IPS-20b (cell line): ENCODE results near the gene ADRM1.

Source experiments
- H3K27ac ChIP-seq: one replicate; pipeline ENCODE4 v1.5.1; 2013; ENCODE audit warnings: low read length
- H3K27me3 ChIP-seq: 2 replicates; pipeline ENCODE4 v1.6.1; 2013; ENCODE audit warnings: mild to moderate bottlenecking, low read length, inconsistent platforms; ENCODE audit not compliant: insufficient read depth
- H3K36me3 ChIP-seq: 2 replicates; pipeline ENCODE4 v1.6.1; 2013; ENCODE audit warnings: low read depth, mild to moderate bottlenecking, inconsistent platforms, low read length, moderate library complexity; ENCODE audit not compliant: insufficient read depth
- H3K4me1 ChIP-seq: 2 replicates; pipeline ENCODE4 v1.6.1; 2013; ENCODE audit warnings: mild to moderate bottlenecking, control low read depth, inconsistent platforms, low read length, moderate library complexity; ENCODE audit not compliant: insufficient read depth
- H3K4me3 ChIP-seq: 2 replicates; pipeline ENCODE4 v1.5.1; 2013; ENCODE audit warnings: mild to moderate bottlenecking, low read length, inconsistent platforms
- H3K9ac ChIP-seq: 2 replicates; pipeline ENCODE4 v1.6.1; 2013; ENCODE audit warnings: low read depth, mild to moderate bottlenecking, inconsistent platforms, low read length, moderate library complexity
- H3K9me3 ChIP-seq: 2 replicates; pipeline ENCODE4 v1.6.1; 2013; ENCODE audit warnings: mild to moderate bottlenecking, low read depth, low read length, inconsistent platforms; ENCODE audit not compliant: insufficient read depth

The ADRM1 gene

GRCh38 chr20:62301111-62301668 is 1.6 kb upstream of the ADRM1 start:
- H3K27ac ChIP-seq = no peak overlapping the region
- no peaks in the 10 kb centered on the region for H3K27me3 ChIP-seq
- peaks cover 25% of the 10 kb centered on the region for H3K36me3 ChIP-seq
- H3K9me3 ChIP-seq = no peaks in the 10 kb centered on the region
- no peak overlapping the region for H3K4me3 ChIP-seq
- H3K4me1 ChIP-seq = 0 out of 2 replicates have a peak, but pooled peaks cover 3% of the 10 kb centered on the region
- H3K9ac ChIP-seq = no peak overlapping the region

DNA sequence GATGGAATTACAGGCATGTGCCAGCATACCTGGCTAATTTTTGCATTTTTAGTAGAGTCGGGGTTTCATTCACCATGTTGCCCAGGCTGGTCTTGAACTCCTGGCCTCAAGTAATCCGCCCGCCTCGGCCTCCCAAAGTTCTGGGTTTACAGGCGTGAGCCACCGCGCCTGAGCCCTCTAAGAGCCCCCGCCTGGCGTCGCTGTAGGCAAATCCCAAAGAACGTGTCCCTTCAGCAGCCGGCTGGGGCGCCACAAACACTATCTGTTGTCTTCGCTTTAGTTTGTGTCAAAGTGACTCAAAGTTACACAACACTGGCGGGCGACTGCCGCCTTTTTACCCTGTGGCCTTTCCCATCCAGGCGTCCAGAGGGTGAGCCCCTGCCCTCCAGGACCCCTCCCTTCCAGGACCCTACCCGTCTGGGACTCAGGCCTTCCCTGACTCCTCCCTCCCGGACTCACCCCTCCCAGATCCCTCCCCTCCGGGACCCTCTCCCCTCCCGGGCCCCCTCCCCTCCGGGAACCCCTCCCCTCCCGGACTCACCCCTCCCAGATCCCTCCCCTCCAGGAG is 940 bp upstream of the ADRM1 start:
- Histone ChIP-seq H3K27me3 (no peaks in the 10 kb centered on the region), H3K9me3 (no peaks in the 10 kb centered on the region), H3K4me1 (0 out of 2 replicates have a peak, but pooled peaks cover 3% of the 10 kb centered on the region), H3K27ac (no peak overlapping the region), H3K4me3 (peak overlapping the region; percentile 89; the same call in 1 of the 2 replicates), H3K9ac (peak overlapping the region; percentile 94; the same call in 1 of the 2 replicates), H3K36me3 (peaks cover 31% of the 10 kb centered on the region)

GRCh38 chr20:62303062-62303339 is 204 bp downstream of the ADRM1 start:
- Histone ChIP-seq H3K27ac (no peak overlapping the region), H3K36me3 (peaks cover 42% of the 10 kb centered on the region)

DNA sequence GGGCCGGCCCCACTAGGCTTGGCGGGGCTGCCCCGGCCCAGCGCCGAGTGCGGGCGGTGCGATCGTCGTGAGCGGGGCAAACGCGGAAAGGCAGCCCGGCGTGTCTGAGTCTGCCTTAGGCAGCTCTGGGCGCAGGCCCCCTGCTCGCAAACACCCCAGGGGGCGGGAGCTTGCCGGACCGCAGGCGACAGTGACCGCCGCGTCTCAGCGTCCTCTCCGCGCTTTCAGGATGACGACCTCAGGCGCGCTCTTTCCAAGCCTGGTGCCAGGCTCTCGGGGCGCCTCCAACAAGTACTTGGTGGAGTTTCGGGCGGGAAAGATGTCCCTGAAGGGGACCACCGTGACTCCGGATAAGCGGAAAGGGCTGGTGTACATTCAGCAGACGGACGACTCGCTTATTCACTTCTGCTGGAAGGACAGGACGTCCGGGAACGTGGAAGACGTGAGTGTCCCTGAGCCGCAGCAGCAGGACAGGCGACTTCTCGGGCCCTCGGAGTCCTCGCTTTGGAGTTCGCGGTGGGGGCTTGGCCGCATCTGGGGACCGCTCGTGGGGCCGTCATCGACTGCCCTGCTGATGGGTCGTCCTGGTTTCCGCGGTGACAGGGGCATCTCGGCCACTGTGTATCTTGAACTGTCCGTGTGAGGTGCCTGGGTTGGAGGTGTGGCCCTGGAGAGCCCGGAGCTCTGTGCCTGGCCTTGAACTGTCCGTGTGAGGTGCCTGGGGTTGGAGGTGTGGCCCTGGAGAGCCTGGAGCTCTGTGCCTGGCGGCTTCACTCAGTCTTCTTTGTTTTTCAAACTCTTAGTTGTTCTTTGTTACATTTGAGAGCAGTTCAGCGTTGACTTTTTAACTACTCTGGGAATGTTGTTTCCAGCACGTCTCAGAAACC is 786 bp downstream of the ADRM1 start:
- Histone ChIP-seq H3K9me3 (no peaks in the 10 kb centered on the region), H3K4me3 (peak overlapping the region; percentile 90), H3K4me1 (0 out of 2 replicates have a peak, but pooled peaks cover 3% of the 10 kb centered on the region), H3K27ac (no peak overlapping the region), H3K27me3 (no peaks in the 10 kb centered on the region), H3K9ac (peak overlapping the region; percentile 89), H3K36me3 (peaks cover 48% of the 10 kb centered on the region)

More at GRCh38 chr20:62303062-62303339, 204 bp downstream of the ADRM1 start:
- peak overlapping the region; percentile 89; the same call in 1 of the 2 replicates for H3K9ac ChIP-seq
- no peaks in the 10 kb centered on the region for H3K27me3 ChIP-seq
- peak overlapping the region; percentile 90; the same call in 1 of the 2 replicates for H3K4me3 ChIP-seq
- H3K4me1 ChIP-seq = 0 out of 2 replicates have a peak, but pooled peaks cover 3% of the 10 kb centered on the region
- H3K9me3 ChIP-seq = no peaks in the 10 kb centered on the region

DNA sequence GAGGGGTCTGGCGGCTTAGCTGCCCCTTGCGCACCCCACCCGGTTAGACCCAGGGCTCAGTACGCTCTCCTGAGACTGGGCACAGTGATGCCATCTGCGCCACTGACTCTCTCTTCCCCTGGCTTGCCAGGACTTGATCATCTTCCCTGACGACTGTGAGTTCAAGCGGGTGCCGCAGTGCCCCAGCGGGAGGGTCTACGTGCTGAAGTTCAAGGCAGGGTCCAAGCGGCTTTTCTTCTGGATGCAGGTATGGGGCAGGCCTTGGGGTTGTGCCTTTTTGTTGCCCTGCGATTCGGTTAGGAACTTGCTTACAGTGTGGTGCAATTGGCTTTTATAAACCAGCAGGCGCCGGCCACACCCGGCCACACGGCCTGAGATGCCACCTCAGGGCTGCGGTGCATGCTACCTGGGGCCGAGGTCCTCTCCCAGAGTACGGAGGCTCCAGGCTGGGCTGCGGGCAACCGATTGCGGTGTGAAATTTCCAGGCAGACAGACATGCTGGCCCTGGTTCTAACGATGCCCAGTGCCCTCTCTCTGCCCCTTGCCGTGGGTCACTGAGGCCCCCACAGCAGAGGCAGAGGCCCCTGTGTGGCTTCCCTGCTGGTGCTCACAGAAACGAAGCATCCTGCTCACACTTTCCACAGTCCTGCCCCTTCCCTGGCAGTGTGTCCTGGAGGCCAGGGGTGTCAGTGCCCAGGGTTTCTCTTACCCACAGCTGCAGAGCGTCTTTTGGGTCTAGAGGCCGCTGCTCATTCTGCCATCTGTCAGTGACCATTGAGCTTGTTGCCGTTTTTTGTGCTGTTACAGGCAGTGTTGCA is 1.7 kb downstream of the ADRM1 start:
- H3K4me3 ChIP-seq = peak overlapping the region; percentile 90
- peaks cover 56% of the 10 kb centered on the region for H3K36me3 ChIP-seq
- H3K27me3 ChIP-seq = no peaks in the 10 kb centered on the region
- H3K4me1 ChIP-seq = 0 out of 2 replicates have a peak, but pooled peaks cover 3% of the 10 kb centered on the region
- H3K9ac ChIP-seq = peak overlapping the region; percentile 89
- no peaks in the 10 kb centered on the region for H3K9me3 ChIP-seq
- H3K27ac ChIP-seq = no peak overlapping the region

DNA sequence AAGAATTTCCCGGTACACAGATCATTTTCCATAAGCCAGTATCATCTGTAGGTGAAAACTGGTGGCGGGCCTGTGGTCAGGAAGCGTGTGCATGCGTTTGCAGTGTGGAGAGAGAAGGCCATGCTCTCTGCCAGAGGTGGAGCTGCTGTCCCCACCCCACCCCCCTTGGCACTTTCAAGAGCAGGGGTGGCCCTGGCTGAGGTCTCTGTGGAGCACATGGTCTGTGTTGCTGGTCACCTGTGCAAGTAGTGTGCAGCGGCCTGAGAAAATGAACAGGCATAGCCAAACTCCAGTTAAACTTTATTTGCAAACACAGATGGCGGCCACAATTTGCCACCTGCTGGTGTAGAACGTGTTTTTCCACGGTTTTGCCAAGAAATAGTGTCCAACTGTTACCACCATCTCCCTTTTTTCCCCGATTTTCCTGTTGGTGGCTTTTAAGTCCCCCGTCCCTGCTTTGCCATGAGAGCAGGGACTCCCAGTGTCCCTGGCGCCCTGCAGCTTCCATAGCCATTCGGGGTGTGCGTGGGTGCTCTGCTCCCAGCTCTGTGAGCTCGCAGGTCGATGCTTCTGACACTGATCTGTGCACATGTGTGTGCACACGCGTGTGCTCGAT is 2.5 kb downstream of the ADRM1 start:
- Histone ChIP-seq H3K27ac (no peak overlapping the region), H3K4me1 (0 out of 2 replicates have a peak, but pooled peaks cover 3% of the 10 kb centered on the region), H3K36me3 (peaks cover 63% of the 10 kb centered on the region), H3K27me3 (no peaks in the 10 kb centered on the region), H3K9me3 (no peaks in the 10 kb centered on the region), H3K9ac (peak overlapping the region; percentile 89), H3K4me3 (peak overlapping the region; percentile 90; the same call in 1 of the 2 replicates)

- Histone ChIP-seq H3K4me1 (0 out of 2 replicates have a peak, but pooled peaks cover 3% of the 10 kb centered on the region), H3K9me3 (no peaks in the 10 kb centered on the region), H3K36me3 (peaks cover 68% of the 10 kb centered on the region), H3K27ac (no peak overlapping the region), H3K4me3 (no peak overlapping the region), H3K9ac (no peak overlapping the region), H3K27me3 (no peaks in the 10 kb centered on the region)
Observed at GRCh38 chr20:62305765-62306413, 3.1 kb downstream of the ADRM1 start.

GRCh38 chr20:62306414-62307187 is 3.8 kb downstream of the ADRM1 start:
- H3K4me1 ChIP-seq = 0 out of 2 replicates have a peak, but pooled peaks cover 3% of the 10 kb centered on the region
- no peak overlapping the region for H3K27ac ChIP-seq
- no peaks in the 10 kb centered on the region for H3K9me3 ChIP-seq
- H3K9ac ChIP-seq = no peak overlapping the region
- no peaks in the 10 kb centered on the region for H3K27me3 ChIP-seq
- H3K36me3 ChIP-seq = peaks cover 74% of the 10 kb centered on the region
- no peak overlapping the region for H3K4me3 ChIP-seq

GRCh38 chr20:62307226-62308101 is 4.7 kb downstream of the ADRM1 start:
- peaks cover 83% of the 10 kb centered on the region for H3K36me3 ChIP-seq
- no peak overlapping the region for H3K27ac ChIP-seq
- 0 out of 2 replicates have a peak, but pooled peaks cover 3% of the 10 kb centered on the region for H3K4me1 ChIP-seq
- no peak overlapping the region for H3K9ac ChIP-seq
- H3K4me3 ChIP-seq = no peak overlapping the region
- H3K9me3 ChIP-seq = no peaks in the 10 kb centered on the region
- H3K27me3 ChIP-seq = no peaks in the 10 kb centered on the region
